Heart left ventricle (tissue), 13 donors: Measurements from ENCODE around the gene DNER.
"Not testable (repeated sequence)": the region's sequence is repeated elsewhere in the genome, so short reads cannot be mapped to it uniquely, and the experiment has no call there.

Experiments
- POLR2A ChIP-seq, 2 donors: fragments of 450-650 bp; IDR thresholded peaks; one replicate each; pipeline ENCODE4 v1.6.1; 2017; ENCODE audit warnings: antibody characterized with exemption in 2 of 2, mild to moderate bottlenecking in 2 of 2, moderate library complexity in 2 of 2
- TF ChIP-seq, protein P1 (sequence below), 12 donors: fragments of 200-600 bp; sonication (generic) in 4 of 12; IDR thresholded peaks; one replicate each; pipeline versions ENCODE4 v1.5.0 to v1.8.0; 2018 to 2022; ENCODE audit warnings: antibody characterized with exemption in 12 of 12, mild to moderate bottlenecking in 5 of 12
- donor health status: ischemic (EF 13 %, LVEDD 7.1; RV severe dilation, severe dysfunction).
- donor health status: DM: no; HTN: yes; CAD: no.
- donor health status: DM: no; HTN: no; CAD: no.
- donor health status: ischemic (EF 25% LVEDD 6.9; RV normal size, moderate dysfunction).
- donor health status: ischemic (EF 25% LVEDD 5.7; RV mildly dilated, moderate dysfunction).
- donor health status: ischemic (EF 35%, LVEDD 5.7; RV mildly dilated, moderate dysfunction).
- donor health status: nonischemic (EF 11% LVEDD 7.7; RV severe dilation, severe dysfunction).
- donor health status: DM: yes; HTN: yes; CAD: no.
- donor health status: PGD.
- donor health status: ischemic (EF 29% LVEDD 5.4; RV normal size, mild dysfunction).
- donor health status: nonischemic (EF 23%, LVEDD 6.1; RV moderate dilation, normal function).

DNA sequence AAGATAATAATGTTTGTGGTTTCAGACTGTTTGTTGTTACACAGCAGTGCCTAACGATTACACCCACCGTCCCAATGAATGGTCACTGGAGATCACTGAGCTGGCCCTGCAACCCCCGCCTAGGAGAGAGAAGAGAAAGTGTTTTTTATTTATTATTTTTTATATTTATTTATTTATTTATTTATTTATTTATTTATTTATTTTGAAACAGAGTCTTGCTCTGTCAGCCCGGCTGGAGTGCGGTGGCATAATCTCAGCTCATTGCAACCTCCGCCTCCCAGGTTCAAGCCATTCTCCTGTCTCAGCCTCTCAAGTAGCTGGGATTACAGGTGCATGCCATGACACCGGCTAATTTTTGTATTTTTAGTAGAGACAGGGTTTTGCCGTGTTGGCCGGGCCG lies 43.1 kb upstream of the DNER start:
- not testable (repeated sequence) for TF ChIP-seq POLR2A (IDR thresholded peaks at IDR 0.05)
- TF ChIP-seq, protein P1, sequence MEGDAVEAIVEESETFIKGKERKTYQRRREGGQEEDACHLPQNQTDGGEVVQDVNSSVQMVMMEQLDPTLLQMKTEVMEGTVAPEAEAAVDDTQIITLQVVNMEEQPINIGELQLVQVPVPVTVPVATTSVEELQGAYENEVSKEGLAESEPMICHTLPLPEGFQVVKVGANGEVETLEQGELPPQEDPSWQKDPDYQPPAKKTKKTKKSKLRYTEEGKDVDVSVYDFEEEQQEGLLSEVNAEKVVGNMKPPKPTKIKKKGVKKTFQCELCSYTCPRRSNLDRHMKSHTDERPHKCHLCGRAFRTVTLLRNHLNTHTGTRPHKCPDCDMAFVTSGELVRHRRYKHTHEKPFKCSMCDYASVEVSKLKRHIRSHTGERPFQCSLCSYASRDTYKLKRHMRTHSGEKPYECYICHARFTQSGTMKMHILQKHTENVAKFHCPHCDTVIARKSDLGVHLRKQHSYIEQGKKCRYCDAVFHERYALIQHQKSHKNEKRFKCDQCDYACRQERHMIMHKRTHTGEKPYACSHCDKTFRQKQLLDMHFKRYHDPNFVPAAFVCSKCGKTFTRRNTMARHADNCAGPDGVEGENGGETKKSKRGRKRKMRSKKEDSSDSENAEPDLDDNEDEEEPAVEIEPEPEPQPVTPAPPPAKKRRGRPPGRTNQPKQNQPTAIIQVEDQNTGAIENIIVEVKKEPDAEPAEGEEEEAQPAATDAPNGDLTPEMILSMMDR (IDR thresholded peaks at IDR 0.05) = not testable (repeated sequence)
